GM23248 (cell line): ENCODE results near the gene ZDHHC14. TPM values are rescaled to one million over a fixed set of nuclear protein-coding genes. Genes with fewer than 3 reads are reported as not detected.

Experiments
- DNase-seq: peaks from one replicate; pipeline ENCODE4 v3.0.0-alpha.2; 2015
- H2AFZ ChIP-seq: fragments of 200-600 bp; sonication (generic); 2 replicates; pipeline ENCODE4 v1.6.1; 2016; ENCODE audit warnings: antibody characterized with exemption
- H3F3A ChIP-seq: fragments of 200-600 bp; sonication (generic); 2 replicates; pipeline ENCODE4 v1.6.1; 2016; ENCODE audit warnings: mild to moderate bottlenecking, antibody characterized with exemption, mixed run types; ENCODE audit not compliant: insufficient read depth
- H3K27ac ChIP-seq: fragments of 200-600 bp; sonication (generic); 2 replicates; pipeline ENCODE4 v1.5.1; 2016; ENCODE audit warnings: mild to moderate bottlenecking
- H3K27me3 ChIP-seq: fragments of 200-600 bp; sonication (generic); replicated peaks from 2 replicates; pipeline ENCODE4 v1.6.1; 2016; ENCODE audit warnings: mild to moderate bottlenecking; ENCODE audit not compliant: insufficient read depth
- H3K36me3 ChIP-seq: fragments of 200-600 bp; sonication (generic); 2 replicates; pipeline ENCODE4 v1.6.1; 2016; ENCODE audit warnings: low read depth, mild to moderate bottlenecking
- H3K4me1 ChIP-seq: fragments of 200-600 bp; sonication (generic); 2 replicates; pipeline ENCODE4 v1.6.1; 2016; ENCODE audit warnings: mild to moderate bottlenecking; ENCODE audit not compliant: insufficient read depth
- H3K4me2 ChIP-seq: fragments of 200-600 bp; sonication (generic); one replicate; pipeline ENCODE4 v1.6.1; 2016; ENCODE audit warnings: mild to moderate bottlenecking; ENCODE audit not compliant: unreplicated experiment
- H3K4me3 ChIP-seq: fragments of 200-600 bp; sonication (generic); 2 replicates; pipeline ENCODE4 v1.5.1; 2016; ENCODE audit warnings: mild to moderate bottlenecking
- H3K79me2 ChIP-seq: fragments of 200-600 bp; sonication (generic); 2 replicates; pipeline ENCODE4 v1.6.1; 2016; ENCODE audit warnings: mild to moderate bottlenecking; ENCODE audit not compliant: insufficient read depth
- H3K9ac ChIP-seq: fragments of 200-600 bp; sonication (generic); 2 replicates; pipeline ENCODE4 v1.6.1; 2016; ENCODE audit warnings: mild to moderate bottlenecking
- H3K9me2 ChIP-seq: fragments of 200-600 bp; sonication (generic); 2 replicates; pipeline ENCODE4 v1.6.1; 2016; ENCODE audit warnings: mixed run types, mild to moderate bottlenecking, moderate library complexity; ENCODE audit not compliant: insufficient read depth
- H3K9me3 ChIP-seq: fragments of 200-600 bp; sonication (generic); one replicate; pipeline ENCODE4 v1.6.1; 2017; ENCODE audit warnings: low read depth
- H4K20me1 ChIP-seq: fragments of 200-600 bp; sonication (generic); 2 replicates; pipeline ENCODE4 v1.6.0; 2016; ENCODE audit not compliant: insufficient read depth
- EZH2 ChIP-seq: fragments of 200-600 bp; sonication (generic); IDR thresholded peaks from 2 replicates; pipeline ENCODE4 v1.6.1; 2018; ENCODE audit warnings: antibody characterized with exemption, mild to moderate bottlenecking; ENCODE audit not compliant: insufficient read depth, poor library complexity, severe bottlenecking
- EZH2phosphoT487 ChIP-seq: fragments of 200-600 bp; sonication (generic); IDR thresholded peaks from 2 replicates; pipeline ENCODE4 v1.6.1; 2018; ENCODE audit warnings: antibody characterized with exemption, moderate library complexity, mild to moderate bottlenecking, low read depth; ENCODE audit not compliant: insufficient read depth
- WGBS, 2 experiments: methylation state at CpG; one replicate each; pipeline ENCODE4 v1.1.6; 2015 to 2017; ENCODE audit warnings: low lambda C conversion rate in 2 of 2, low coverage in 1 of 2; ENCODE audit errors: missing lambda C conversion rate in 2 of 2; 5-methylcytosine and 5-hydroxymethylcytosine counted together
- in situ Hi-C: fragments of 300-500 bp; cut with MboI; formaldehyde crosslinking; loops from 2 replicates; pipeline ENCODE4 v1.15.0; 2020
- polyA plus RNA-seq: library from polyadenylated mRNA; unstranded; fragments of >200 nt; fragmentation: Nextera tagmentation; extraction: Ambion mirVana; gene quantifications from 2 replicates; pipeline ENCODE4 v1.2.1, GENCODE V29; 2016
- total RNA-seq: library from RNA; depleted of rRNA; stranded (reverse); fragments of >200 nt; shearing (Covaris generic); gene quantifications from 2 replicates; pipeline ENCODE4 v1.2.3, GENCODE V29; 2014

The ZDHHC14 gene
- total and polyA plus RNA-seq, 2 experiments from 2014 or later = 1.4 to 4.5 TPM

- Histone ChIP-seq H3K9ac (no peak overlapping the region), H3K27ac (no peak overlapping the region), H3K79me2 (no peaks in the 10 kb centered on the region), H3K27me3 (no peaks in the 10 kb centered on the region), H2AFZ (no peak overlapping the region), H3K9me2 (no peaks in the 10 kb centered on the region), H3K4me1 (no peaks in the 10 kb centered on the region), H3F3A (no peaks in the 10 kb centered on the region), H4K20me1 (no peaks in the 10 kb centered on the region), H3K4me3 (no peak overlapping the region), H3K36me3 (no peaks in the 10 kb centered on the region), H3K9me3 (no peaks in the 10 kb centered on the region), H3K4me2 (no peak overlapping the region)
- no peak for TF ChIP-seq EZH2
- no peak for TF ChIP-seq EZH2phosphoT487
- in situ Hi-C loops = no loop called here
- DNase-seq = no peak
- WGBS, 2 experiments = 90 to 93% methylated on average over 5 of the region's 5 CpGs
Measured at GRCh38 chr6:157552820-157553485, 172.0 kb downstream of the ZDHHC14 start.

- Histone ChIP-seq H3K4me2 (no peak overlapping the region), H3K9ac (no peak overlapping the region)
- in situ Hi-C loops = no loop called here
Measured at GRCh38 chr6:157554747-157555146, 173.8 kb downstream of the ZDHHC14 start.

GRCh38 chr6:157555455-157556143 is 174.6 kb downstream of the ZDHHC14 start:
- Histone ChIP-seq H3K9me3 (no peaks in the 10 kb centered on the region), H3F3A (no peaks in the 10 kb centered on the region)
- in situ Hi-C loops = no loop called here

More at GRCh38 chr6:157554747-157555146, 173.8 kb downstream of the ZDHHC14 start:
- no peak for TF ChIP-seq EZH2phosphoT487
- no peak for TF ChIP-seq EZH2
- Histone ChIP-seq H3K4me3 (no peak overlapping the region), H3K27ac (no peak overlapping the region), H3K27me3 (no peaks in the 10 kb centered on the region), H3K9me3 (no peaks in the 10 kb centered on the region), H3K4me1 (no peaks in the 10 kb centered on the region), H4K20me1 (no peaks in the 10 kb centered on the region), H3F3A (no peaks in the 10 kb centered on the region), H3K79me2 (no peaks in the 10 kb centered on the region), H3K9me2 (no peaks in the 10 kb centered on the region), H2AFZ (no peak overlapping the region), H3K36me3 (no peaks in the 10 kb centered on the region)
- no peak for DNase-seq
- 75 to 91% methylated on average over 2 of the region's 2 CpGs for WGBS, 2 experiments

GRCh38 chr6:157556144-157556645 is 175.2 kb downstream of the ZDHHC14 start:
- no peaks in the 10 kb centered on the region for H3K4me1 ChIP-seq
- no peaks in the 10 kb centered on the region for H3K9me3 ChIP-seq
- H4K20me1 ChIP-seq = no peaks in the 10 kb centered on the region
- H3K9me2 ChIP-seq = no peaks in the 10 kb centered on the region
- no peaks in the 10 kb centered on the region for H3F3A ChIP-seq
- TF ChIP-seq EZH2 (no peak), EZH2phosphoT487 (no peak)
- no peak overlapping the region for H3K4me2 ChIP-seq
- no peak for DNase-seq
- H2AFZ ChIP-seq = no peak overlapping the region
- no peaks in the 10 kb centered on the region for H3K79me2 ChIP-seq
- H3K36me3 ChIP-seq = no peaks in the 10 kb centered on the region
- H3K4me3 ChIP-seq = no peak overlapping the region
- H3K9ac ChIP-seq = no peak overlapping the region
- in situ Hi-C loops = no loop called here
- no peak overlapping the region for H3K27ac ChIP-seq
- H3K27me3 ChIP-seq = no peaks in the 10 kb centered on the region
- 94 to 98% methylated on average over 11 to 15 of the region's 15 CpGs for WGBS, 2 experiments

More at GRCh38 chr6:157555455-157556143, 174.6 kb downstream of the ZDHHC14 start:
- WGBS, 2 experiments = 91% methylated on average over 16 of the region's 16 CpGs
- H3K36me3 ChIP-seq = no peaks in the 10 kb centered on the region
- TF ChIP-seq EZH2phosphoT487 = no peak
- no peak for TF ChIP-seq EZH2
- DNase-seq = no peak
- no peaks in the 10 kb centered on the region for H3K4me1 ChIP-seq
- no peaks in the 10 kb centered on the region for H3K9me2 ChIP-seq
- H3K27me3 ChIP-seq = no peaks in the 10 kb centered on the region
- no peaks in the 10 kb centered on the region for H4K20me1 ChIP-seq
- no peak overlapping the region for H3K4me3 ChIP-seq
- H3K79me2 ChIP-seq = no peaks in the 10 kb centered on the region
- H2AFZ ChIP-seq = no peak overlapping the region
- no peak overlapping the region for H3K9ac ChIP-seq
- H3K4me2 ChIP-seq = no peak overlapping the region
- no peak overlapping the region for H3K27ac ChIP-seq
